Memory B cell (primary cell): ENCODE results near the gene MARCHF11.

Source experiments
- ATAC-seq: fragments of 150-1000 bp; cut with Tn5 transposase; 2 replicates; pipeline ENCODE4 v1.10.0; 2021; ENCODE audit warnings: low read depth, mild to moderate bottlenecking, moderate library complexity
- DNase-seq, 2 donors: peaks; one replicate each; pipeline ENCODE4 v3.0.0; 2022; ENCODE audit warnings: low spot score in 2 of 2
- H3K27ac Mint-ChIP-seq: one replicate; pipeline ENCODE4 v1.8.0; 2022; ENCODE audit warnings: mild to moderate bottlenecking, moderate library complexity, mixed read lengths
- H3K27me3 Mint-ChIP-seq: one replicate; pipeline ENCODE4 v1.8.0; 2022; ENCODE audit warnings: mixed read lengths
- H3K36me3 Mint-ChIP-seq: one replicate; pipeline ENCODE4 v1.8.0; 2022; ENCODE audit warnings: mild to moderate bottlenecking, mixed read lengths
- H3K4me1 Mint-ChIP-seq: one replicate; pipeline ENCODE4 v1.8.0; 2022; ENCODE audit warnings: mixed read lengths
- H3K4me3 Mint-ChIP-seq: one replicate; pipeline ENCODE4 v1.8.0; 2022; ENCODE audit warnings: mild to moderate bottlenecking, moderate library complexity, mixed read lengths
- H3K9me3 Mint-ChIP-seq: one replicate; pipeline ENCODE4 v1.8.0; 2022; ENCODE audit warnings: mixed read lengths

The MARCHF11 gene

GRCh38 chr5:16144416-16144815 is 35.2 kb downstream of the MARCHF11 start:
- Mint-ChIP-seq H3K36me3 (no peaks in the 10 kb centered on the region), H3K4me1 (no peaks in the 10 kb centered on the region), H3K27me3 (no peaks in the 10 kb centered on the region), H3K27ac (no peak overlapping the region), H3K9me3 (peaks cover 5% of the 10 kb centered on the region), H3K4me3 (no peak overlapping the region)
- ATAC-seq: no peak
- DNase-seq: no peak

GRCh38 chr5:16143361-16144049 is 36.1 kb downstream of the MARCHF11 start:
- Mint-ChIP-seq H3K9me3 (peaks cover 7% of the 10 kb centered on the region), H3K36me3 (no peaks in the 10 kb centered on the region), H3K4me3 (no peak overlapping the region), H3K4me1 (no peaks in the 10 kb centered on the region), H3K27ac (no peak overlapping the region), H3K27me3 (no peaks in the 10 kb centered on the region)
- ATAC-seq (no peak), DNase-seq (no peak)

DNA sequence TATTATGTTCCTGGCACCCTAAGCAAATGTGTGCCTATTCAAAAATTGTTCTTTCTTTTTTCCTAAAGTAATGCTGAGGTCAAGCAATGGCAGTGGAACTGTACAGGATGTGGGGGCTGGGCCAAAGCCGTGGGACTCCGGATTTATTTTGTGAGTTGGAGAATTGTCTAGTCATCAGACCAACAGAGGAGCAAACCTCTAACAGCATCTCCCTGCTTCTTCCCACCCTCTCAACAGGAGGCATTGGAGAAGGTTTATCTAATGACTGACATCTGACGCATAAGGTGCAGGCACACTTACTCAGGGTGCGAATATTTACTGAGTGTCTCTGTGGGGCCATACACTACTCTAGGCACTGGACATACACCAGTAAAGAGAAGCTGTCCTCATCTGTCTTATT is 38.6 kb downstream of the MARCHF11 start:
- no peak overlapping the region for H3K4me3 Mint-ChIP-seq
- no peaks in the 10 kb centered on the region for H3K4me1 Mint-ChIP-seq
- H3K36me3 Mint-ChIP-seq: no peaks in the 10 kb centered on the region
- peaks cover 11% of the 10 kb centered on the region for H3K9me3 Mint-ChIP-seq
- no peak overlapping the region for H3K27ac Mint-ChIP-seq
- ATAC-seq: no peak
- no peak for DNase-seq
- H3K27me3 Mint-ChIP-seq: no peaks in the 10 kb centered on the region

GRCh38 chr5:16140417-16140816 is 39.2 kb downstream of the MARCHF11 start:
- Mint-ChIP-seq H3K9me3 (peaks cover 13% of the 10 kb centered on the region), H3K36me3 (no peaks in the 10 kb centered on the region), H3K27me3 (no peaks in the 10 kb centered on the region), H3K27ac (no peak overlapping the region), H3K4me3 (no peak overlapping the region), H3K4me1 (no peaks in the 10 kb centered on the region)
- DNase-seq (no peak), ATAC-seq (no peak)

GRCh38 chr5:16137177-16137576 is 42.4 kb downstream of the MARCHF11 start:
- no peaks in the 10 kb centered on the region for H3K36me3 Mint-ChIP-seq
- DNase-seq (no peak), ATAC-seq (no peak)
- H3K4me3 Mint-ChIP-seq: no peak overlapping the region
- H3K9me3 Mint-ChIP-seq: peaks cover 13% of the 10 kb centered on the region
- no peaks in the 10 kb centered on the region for H3K27me3 Mint-ChIP-seq
- no peaks in the 10 kb centered on the region for H3K4me1 Mint-ChIP-seq
- no peak overlapping the region for H3K27ac Mint-ChIP-seq

DNA sequence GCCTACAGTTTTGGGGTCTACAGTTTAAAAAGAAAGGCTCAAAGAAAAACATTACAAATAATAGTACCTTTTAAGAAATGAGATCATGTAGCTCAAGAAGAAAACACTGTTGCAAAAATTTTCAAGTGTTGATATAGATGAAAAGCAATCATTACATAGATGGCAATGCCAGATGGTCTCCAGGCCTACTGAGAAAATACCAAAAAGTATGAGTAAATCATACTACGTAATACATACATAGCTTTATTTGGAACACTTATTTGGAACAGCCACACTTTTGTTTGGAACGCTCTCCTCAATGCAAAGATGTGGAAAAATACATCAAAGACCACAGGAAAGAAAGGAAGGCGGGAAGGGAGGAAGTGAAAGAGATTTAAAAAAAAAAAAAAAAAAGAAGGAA is 44.1 kb downstream of the MARCHF11 start:
- Mint-ChIP-seq H3K4me3 (no peak overlapping the region), H3K4me1 (no peaks in the 10 kb centered on the region), H3K9me3 (peaks cover 13% of the 10 kb centered on the region), H3K27ac (no peak overlapping the region), H3K36me3 (no peaks in the 10 kb centered on the region), H3K27me3 (no peaks in the 10 kb centered on the region)
- no peak for DNase-seq
- no peak for ATAC-seq

GRCh38 chr5:16135003-16135402 is 44.6 kb downstream of the MARCHF11 start:
- no peaks in the 10 kb centered on the region for H3K36me3 Mint-ChIP-seq
- no peaks in the 10 kb centered on the region for H3K27me3 Mint-ChIP-seq
- H3K9me3 Mint-ChIP-seq: peaks cover 11% of the 10 kb centered on the region
- no peak overlapping the region for H3K27ac Mint-ChIP-seq
- DNase-seq (no peak), ATAC-seq (no peak)
- no peak overlapping the region for H3K4me3 Mint-ChIP-seq
- H3K4me1 Mint-ChIP-seq: no peaks in the 10 kb centered on the region

DNA sequence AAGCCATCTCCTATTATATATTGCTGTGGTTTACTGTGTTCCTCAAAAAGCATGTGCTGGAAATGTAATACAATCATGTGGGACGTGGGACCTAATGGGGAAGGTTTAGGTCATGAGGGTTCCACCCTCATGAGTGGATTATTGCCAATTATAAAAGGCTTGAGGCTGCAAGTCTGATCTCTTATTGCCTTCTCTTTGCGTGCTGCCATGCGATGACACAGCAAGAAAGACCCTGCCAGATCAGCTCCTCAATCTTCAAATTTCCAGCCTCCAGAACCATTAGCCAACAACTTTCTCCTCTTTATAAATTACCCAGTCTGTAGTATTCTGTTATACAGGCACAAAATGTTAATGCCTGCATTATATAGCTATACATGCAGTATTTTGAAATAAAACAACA is 45.4 kb downstream of the MARCHF11 start:
- Mint-ChIP-seq H3K4me1 (no peaks in the 10 kb centered on the region), H3K27ac (no peak overlapping the region), H3K9me3 (peaks cover 11% of the 10 kb centered on the region)

GRCh38 chr5:16131878-16132277 is 47.7 kb downstream of the MARCHF11 start:
- Mint-ChIP-seq H3K27me3 (no peaks in the 10 kb centered on the region), H3K4me1 (no peaks in the 10 kb centered on the region), H3K9me3 (peaks cover 6% of the 10 kb centered on the region), H3K27ac (no peak overlapping the region), H3K4me3 (no peak overlapping the region), H3K36me3 (no peaks in the 10 kb centered on the region)
- no peak for DNase-seq
- ATAC-seq: no peak

More for the DNA sequence above, 45.4 kb downstream of the MARCHF11 start:
- no peak overlapping the region for H3K4me3 Mint-ChIP-seq
- no peaks in the 10 kb centered on the region for H3K36me3 Mint-ChIP-seq
- DNase-seq: no peak
- no peak for ATAC-seq
- H3K27me3 Mint-ChIP-seq: no peaks in the 10 kb centered on the region

DNA sequence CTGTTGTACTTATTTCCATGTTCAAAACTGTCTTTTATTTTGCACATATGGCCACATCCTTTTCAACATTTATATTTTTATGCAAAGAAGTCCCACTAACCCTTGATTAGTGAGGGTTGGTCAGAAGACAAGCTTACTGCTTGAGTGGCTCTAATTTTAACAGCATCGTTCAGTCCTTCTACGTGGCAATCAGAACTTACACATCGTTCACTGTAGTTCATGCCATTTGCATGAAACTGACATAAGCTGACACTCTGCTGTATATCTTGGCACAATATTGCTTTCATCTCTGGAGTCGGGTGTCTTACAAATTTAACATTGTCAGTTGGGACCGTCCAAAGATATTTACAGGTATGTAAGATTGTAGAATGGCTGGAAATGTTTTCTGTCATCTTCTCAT is 50.6 kb downstream of the MARCHF11 start:
- Mint-ChIP-seq H3K4me1 (no peaks in the 10 kb centered on the region), H3K4me3 (no peak overlapping the region), H3K9me3 (peaks cover 5% of the 10 kb centered on the region), H3K36me3 (no peaks in the 10 kb centered on the region), H3K27ac (no peak overlapping the region), H3K27me3 (no peaks in the 10 kb centered on the region)
- ATAC-seq (no peak), DNase-seq (no peak)

GRCh38 chr5:16127865-16128544 is 51.6 kb downstream of the MARCHF11 start:
- H3K27me3 Mint-ChIP-seq: no peaks in the 10 kb centered on the region
- no peaks in the 10 kb centered on the region for H3K36me3 Mint-ChIP-seq
- H3K27ac Mint-ChIP-seq: no peak overlapping the region
- DNase-seq: no peak
- no peak for ATAC-seq
- H3K9me3 Mint-ChIP-seq: peaks cover 3% of the 10 kb centered on the region
- no peaks in the 10 kb centered on the region for H3K4me1 Mint-ChIP-seq
- H3K4me3 Mint-ChIP-seq: no peak overlapping the region

DNA sequence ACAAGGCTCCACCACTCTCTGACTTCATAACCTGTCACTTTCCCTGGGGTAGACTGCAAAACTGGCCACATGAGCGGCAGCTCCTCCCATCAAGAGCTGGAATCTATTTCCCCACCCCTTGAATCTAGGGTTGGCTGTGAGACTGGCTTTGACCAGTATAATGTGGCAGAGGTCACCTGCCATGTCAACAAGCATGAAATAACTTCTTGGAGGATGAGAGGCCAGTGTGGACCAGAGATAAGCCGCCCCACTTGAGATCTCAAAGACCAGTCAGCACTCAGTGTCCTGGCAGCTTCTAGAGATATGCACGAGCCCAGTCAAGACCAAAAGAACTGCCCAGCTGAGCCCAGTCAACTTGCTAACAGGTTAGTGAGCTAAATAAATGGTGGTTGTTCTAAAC is 59.0 kb downstream of the MARCHF11 start:
- Mint-ChIP-seq H3K4me3 (no peak overlapping the region), H3K27ac (no peak overlapping the region), H3K4me1 (no peaks in the 10 kb centered on the region), H3K36me3 (no peaks in the 10 kb centered on the region), H3K27me3 (no peaks in the 10 kb centered on the region), H3K9me3 (peaks cover 7% of the 10 kb centered on the region)
- no peak for DNase-seq
- ATAC-seq: no peak

DNA sequence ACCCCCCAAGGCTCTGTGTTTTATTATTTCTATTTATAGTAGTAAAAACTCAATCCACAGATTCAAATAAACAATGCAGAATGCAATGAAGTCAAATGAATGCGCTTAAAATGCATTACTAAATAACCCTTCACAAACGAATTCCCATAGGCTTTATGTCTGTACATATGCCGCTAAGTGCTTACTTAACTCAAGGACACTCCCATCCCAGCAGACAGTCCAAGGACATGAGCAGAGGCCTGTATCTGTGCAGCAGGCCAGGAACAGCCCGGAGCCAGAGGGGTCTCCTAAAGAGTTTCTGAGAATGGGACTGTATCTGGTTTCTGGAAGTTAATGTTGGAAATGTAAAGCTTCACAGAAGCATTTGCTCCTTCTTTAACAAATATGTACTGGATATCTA is 59.8 kb downstream of the MARCHF11 start:
- no peak overlapping the region for H3K27ac Mint-ChIP-seq
- H3K9me3 Mint-ChIP-seq: peaks cover 7% of the 10 kb centered on the region
- no peaks in the 10 kb centered on the region for H3K27me3 Mint-ChIP-seq
- no peak for ATAC-seq
- H3K4me3 Mint-ChIP-seq: no peak overlapping the region
- no peaks in the 10 kb centered on the region for H3K36me3 Mint-ChIP-seq
- H3K4me1 Mint-ChIP-seq: no peaks in the 10 kb centered on the region
- no peak for DNase-seq

- Mint-ChIP-seq H3K4me1 (peaks cover 2% of the 10 kb centered on the region), H3K27me3 (no peaks in the 10 kb centered on the region), H3K27ac (no peak overlapping the region), H3K4me3 (no peak overlapping the region), H3K36me3 (no peaks in the 10 kb centered on the region), H3K9me3 (peaks cover 8% of the 10 kb centered on the region)
- DNase-seq (no peak), ATAC-seq (no peak)
Observed at GRCh38 chr5:16115140-16115539, 64.5 kb downstream of the MARCHF11 start.

- no peaks in the 10 kb centered on the region for H3K36me3 Mint-ChIP-seq
- ATAC-seq: no peak
- no peaks in the 10 kb centered on the region for H3K4me1 Mint-ChIP-seq
- peaks cover 12% of the 10 kb centered on the region for H3K9me3 Mint-ChIP-seq
- no peak for DNase-seq
- H3K4me3 Mint-ChIP-seq: no peak overlapping the region
- H3K27ac Mint-ChIP-seq: no peak overlapping the region
- H3K27me3 Mint-ChIP-seq: no peaks in the 10 kb centered on the region
Observed at GRCh38 chr5:16108418-16108817, 71.2 kb downstream of the MARCHF11 start.
